ENCODE measurements around the gene CCDC12. TPM values are rescaled to one million over a fixed set of nuclear protein-coding genes. Genes with fewer than 3 reads are reported as not detected.

Gene CCDC12
- total RNA-seq, 1 donor from 2014 or later = 33.0 TPM

- no peak for DNase-seq (ENCODE audit: low read depth)
- Histone ChIP-seq H3K36me3 (ENCODE audit: control insufficient read depth, insufficient read depth, low read length) (peaks cover 6% of the 10 kb centered on the region), H3K4me3 (ENCODE audit: low read depth, low read length) (no peak overlapping the region), H3K27me3 (ENCODE audit: control insufficient read depth, insufficient read depth, low read length) (no peaks in the 10 kb centered on the region)
- TF ChIP-seq CTCF (IDR thresholded peaks at IDR 0.05; ENCODE audit: insufficient read depth, low read length, poor library complexity, severe bottlenecking) = no peak
Observed at GRCh38 chr3:46924921-46925584, 51.5 kb downstream of the CCDC12 start.

GRCh38 chr3:46923559-46924350, 52.8 kb downstream of the CCDC12 start:
- TF ChIP-seq CTCF (IDR thresholded peaks at IDR 0.05; ENCODE audit: insufficient read depth, low read length, poor library complexity, severe bottlenecking) = peak; percentile 78
- peaks cover 6% of the 10 kb centered on the region for H3K36me3 ChIP-seq (ENCODE audit: control insufficient read depth, insufficient read depth, low read length)
- DNase-seq (ENCODE audit: low read depth) = no peak
- no peaks in the 10 kb centered on the region for H3K27me3 ChIP-seq (ENCODE audit: control insufficient read depth, insufficient read depth, low read length)
- no peak overlapping the region for H3K4me3 ChIP-seq (ENCODE audit: low read depth, low read length)

GRCh38 chr3:46922871-46923558, 53.5 kb downstream of the CCDC12 start:
- Histone ChIP-seq H3K27me3 (ENCODE audit: control insufficient read depth, insufficient read depth, low read length) (no peaks in the 10 kb centered on the region), H3K4me3 (ENCODE audit: low read depth, low read length) (no peak overlapping the region), H3K36me3 (ENCODE audit: control insufficient read depth, insufficient read depth, low read length) (peaks cover 6% of the 10 kb centered on the region)
- TF ChIP-seq CTCF (IDR thresholded peaks at IDR 0.05; ENCODE audit: insufficient read depth, low read length, poor library complexity, severe bottlenecking) = no peak
- DNase-seq (ENCODE audit: low read depth) = no peak

- DNase-seq (ENCODE audit: low read depth) = no peak
- peaks cover 6% of the 10 kb centered on the region for H3K36me3 ChIP-seq (ENCODE audit: control insufficient read depth, insufficient read depth, low read length)
- H3K27me3 ChIP-seq (ENCODE audit: control insufficient read depth, insufficient read depth, low read length) = no peaks in the 10 kb centered on the region
- H3K4me3 ChIP-seq (ENCODE audit: low read depth, low read length) = no peak overlapping the region
- TF ChIP-seq CTCF (IDR thresholded peaks at IDR 0.05; ENCODE audit: insufficient read depth, low read length, poor library complexity, severe bottlenecking) = no peak
Observed at GRCh38 chr3:46922426-46922825, 54.1 kb downstream of the CCDC12 start.

- Histone ChIP-seq H3K27me3 (ENCODE audit: control insufficient read depth, insufficient read depth, low read length) (no peaks in the 10 kb centered on the region), H3K36me3 (ENCODE audit: control insufficient read depth, insufficient read depth, low read length) (peaks cover 8% of the 10 kb centered on the region), H3K4me3 (ENCODE audit: low read depth, low read length) (no peak overlapping the region)
- no peak for TF ChIP-seq CTCF (IDR thresholded peaks at IDR 0.05; ENCODE audit: insufficient read depth, low read length, poor library complexity, severe bottlenecking)
- no peak for DNase-seq (ENCODE audit: low read depth)
Observed at GRCh38 chr3:46921871-46922271, 54.7 kb downstream of the CCDC12 start.

All from kidney epithelial cell (primary cell).